IPS-18c (cell line): ENCODE measurements around the gene CDH6.
"Not testable (repeated sequence)": the region's sequence is repeated elsewhere in the genome, so short reads cannot be mapped to it uniquely, and the experiment has no call there.

Source experiments
- H3K4me3 ChIP-seq: 2 replicates; pipeline ENCODE4 v1.7.0; 2013; ENCODE audit warnings: low read depth, mild to moderate bottlenecking, low read length, moderate library complexity; ENCODE audit not compliant: insufficient read depth
- H3K9me3 ChIP-seq: one replicate; pipeline ENCODE4 v1.6.1; 2013; ENCODE audit warnings: mild to moderate bottlenecking, low read length, moderate library complexity; ENCODE audit not compliant: control insufficient read depth, insufficient read depth

The CDH6 gene

GRCh38 chr5:31334061-31334860 is 140.8 kb downstream of the CDH6 start:
- no peak overlapping the region for H3K4me3 ChIP-seq

GRCh38 chr5:31335456-31335855 is 142.0 kb downstream of the CDH6 start:
- H3K4me3 ChIP-seq, result no peak overlapping the region
- H3K9me3 ChIP-seq, result no peaks in the 10 kb centered on the region

More at GRCh38 chr5:31334061-31334860, 140.8 kb downstream of the CDH6 start:
- no peaks in the 10 kb centered on the region for H3K9me3 ChIP-seq

DNA sequence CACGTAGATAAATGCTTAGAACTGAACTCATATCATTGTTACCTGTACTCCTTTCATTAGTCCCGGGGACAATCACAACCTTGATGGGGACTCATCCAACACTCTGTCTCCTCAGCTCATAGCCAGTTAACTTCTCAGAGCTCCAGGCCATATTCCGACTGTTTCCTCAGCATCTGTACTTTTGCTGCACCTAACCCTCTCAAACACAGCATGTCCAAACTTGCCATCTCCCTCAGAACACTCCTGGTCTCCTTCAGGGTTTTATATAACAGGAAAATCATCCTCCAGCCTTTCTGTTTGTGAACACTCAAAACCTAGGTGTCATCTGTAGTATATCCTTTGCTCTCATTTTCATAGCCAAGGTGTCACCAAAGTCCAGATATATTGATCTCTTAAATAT is 150.5 kb downstream of the CDH6 start:
- no peak overlapping the region for H3K4me3 ChIP-seq
- no peaks in the 10 kb centered on the region for H3K9me3 ChIP-seq

DNA sequence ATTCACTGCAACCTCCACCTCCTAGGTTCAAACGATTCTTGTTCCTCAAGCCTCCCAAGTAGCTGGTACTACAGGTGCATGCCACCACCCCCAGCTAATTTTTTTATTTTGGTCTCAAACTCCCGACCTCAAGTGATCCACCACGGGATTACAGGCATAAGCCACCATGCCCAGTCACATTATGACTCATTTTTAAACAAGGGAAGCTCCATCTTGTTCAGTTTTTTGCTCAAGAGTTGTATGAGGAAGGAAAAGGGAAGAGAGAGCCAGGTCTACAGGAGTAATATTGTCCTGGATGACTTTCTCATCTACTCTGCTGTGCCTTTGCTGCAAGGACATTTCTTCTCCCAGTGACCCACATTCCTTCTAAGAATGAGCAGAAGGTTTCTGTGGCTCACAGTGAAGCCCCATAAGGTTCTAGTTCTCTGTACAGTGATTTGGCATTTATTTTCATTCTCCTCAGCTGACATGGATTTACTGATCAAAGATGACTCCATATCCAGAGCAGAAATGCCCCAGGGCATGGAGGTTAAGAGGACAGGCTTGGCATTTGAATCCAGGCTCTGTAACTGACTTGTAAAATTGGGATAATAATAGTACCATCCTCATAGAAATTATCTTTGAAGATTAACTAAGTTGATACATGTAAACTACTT is 153.5 kb downstream of the CDH6 start:
- H3K9me3 ChIP-seq, result no peaks in the 10 kb centered on the region
- H3K4me3 ChIP-seq, result no peak overlapping the region; the same call in 1 of the 2 replicates

DNA sequence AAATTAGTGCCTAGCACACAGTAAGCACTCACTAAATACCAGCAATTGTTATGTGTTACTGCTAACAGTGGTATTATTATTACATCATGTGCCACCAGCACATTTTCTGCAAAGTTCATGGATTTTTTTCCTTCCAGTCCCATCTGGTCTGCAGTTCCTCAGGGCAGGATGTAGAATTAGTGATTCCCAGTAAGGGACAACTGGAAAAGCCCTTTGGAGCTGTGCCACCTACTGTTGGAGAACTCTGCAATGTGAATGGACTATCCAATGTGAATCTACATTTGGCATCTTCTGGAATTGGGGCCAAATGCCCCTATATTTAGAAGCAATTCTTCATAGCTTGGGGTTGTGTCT is 154.0 kb downstream of the CDH6 start:
- H3K9me3 ChIP-seq, result no peaks in the 10 kb centered on the region
- H3K4me3 ChIP-seq, result no peak overlapping the region

GRCh38 chr5:31350395-31350794 is 156.9 kb downstream of the CDH6 start:
- H3K9me3 ChIP-seq, result no peaks in the 10 kb centered on the region
- no peak overlapping the region for H3K4me3 ChIP-seq

GRCh38 chr5:31355337-31355736 is 161.9 kb downstream of the CDH6 start:
- Histone ChIP-seq H3K9me3 (no peaks in the 10 kb centered on the region), H3K4me3 (no peak overlapping the region)

DNA sequence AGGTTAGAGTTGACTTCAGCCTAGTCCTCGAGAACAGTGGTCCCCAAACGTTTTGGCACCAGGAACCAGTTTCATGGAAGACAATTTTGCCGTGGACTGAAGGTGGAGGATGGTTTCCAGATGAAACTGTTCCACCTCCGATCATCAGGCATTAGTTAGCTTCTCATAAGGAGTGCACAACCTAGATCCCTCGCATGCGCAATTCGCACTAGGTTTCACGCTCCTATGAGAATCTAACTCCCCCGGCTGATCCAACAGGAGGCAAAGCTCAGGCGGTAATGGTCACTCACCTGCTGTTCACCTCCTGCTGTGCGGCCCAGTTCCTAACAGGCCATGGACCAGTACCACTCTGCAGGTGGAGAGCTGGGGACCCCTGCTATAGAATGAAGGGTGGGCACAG is 163.6 kb downstream of the CDH6 start:
- no peak overlapping the region for H3K4me3 ChIP-seq
- H3K9me3 ChIP-seq, result no peaks in the 10 kb centered on the region

DNA sequence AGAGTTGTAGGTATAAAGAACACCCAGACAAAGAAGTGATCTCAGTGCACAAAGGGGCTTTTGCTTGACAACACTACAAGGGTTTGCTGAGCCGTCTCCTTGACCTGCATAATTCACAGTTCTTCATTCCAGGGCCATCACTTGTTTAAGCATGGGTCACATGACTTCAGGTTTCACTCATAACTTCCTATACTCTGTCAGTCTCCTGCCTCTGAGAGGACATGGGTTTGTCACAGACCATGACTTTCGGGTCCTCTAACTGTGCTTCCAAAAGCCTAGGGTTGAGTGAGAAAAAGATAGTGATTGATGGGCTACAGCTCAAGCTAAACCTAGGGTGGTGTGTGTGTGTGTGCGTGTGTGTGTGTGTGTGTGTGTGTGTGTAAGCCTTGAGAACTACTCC is 166.4 kb downstream of the CDH6 start:
- Histone ChIP-seq H3K4me3 (no peak overlapping the region), H3K9me3 (no peaks in the 10 kb centered on the region)

- no peak overlapping the region for H3K4me3 ChIP-seq
- H3K9me3 ChIP-seq, result no peaks in the 10 kb centered on the region
Measured at GRCh38 chr5:31361234-31361633, 167.7 kb downstream of the CDH6 start.

GRCh38 chr5:31361704-31362528 is 168.4 kb downstream of the CDH6 start:
- H3K9me3 ChIP-seq, H3K4me3 ChIP-seq: not testable (repeated sequence)

- Histone ChIP-seq H3K4me3 (no peak overlapping the region), H3K9me3 (no peaks in the 10 kb centered on the region)
Measured at GRCh38 chr5:31362529-31362900, 169.0 kb downstream of the CDH6 start.

DNA sequence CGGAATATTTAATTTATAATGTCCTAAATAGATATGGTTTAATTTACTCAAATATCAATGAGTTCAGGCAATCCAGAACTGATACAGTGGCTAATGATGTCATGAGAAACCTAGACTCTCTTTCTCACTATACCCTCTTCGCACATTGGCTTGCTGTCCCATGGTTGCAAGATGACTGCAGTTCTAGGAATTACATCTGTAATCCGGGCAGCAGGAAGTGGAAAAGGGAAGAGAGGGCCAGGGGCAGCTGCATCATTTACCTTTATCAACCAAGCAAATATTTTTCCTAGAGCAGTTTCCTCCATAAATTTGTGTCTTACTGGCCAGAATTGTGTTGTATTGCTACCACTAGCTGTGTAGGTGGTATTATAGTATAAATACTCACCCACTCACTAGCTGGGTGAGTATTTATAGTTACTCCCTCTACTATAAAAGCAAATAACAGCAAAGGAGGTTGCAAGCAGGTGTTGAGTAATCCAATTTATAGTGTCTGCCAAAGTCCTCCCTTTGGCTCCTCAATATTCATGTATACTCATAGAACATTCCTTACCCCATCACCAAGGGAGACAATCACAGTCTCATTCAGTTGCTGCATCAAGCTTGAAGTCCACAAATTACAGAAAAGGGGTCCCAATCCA is 169.6 kb downstream of the CDH6 start:
- Histone ChIP-seq H3K9me3 (no peaks in the 10 kb centered on the region), H3K4me3 (no peak overlapping the region)

DNA sequence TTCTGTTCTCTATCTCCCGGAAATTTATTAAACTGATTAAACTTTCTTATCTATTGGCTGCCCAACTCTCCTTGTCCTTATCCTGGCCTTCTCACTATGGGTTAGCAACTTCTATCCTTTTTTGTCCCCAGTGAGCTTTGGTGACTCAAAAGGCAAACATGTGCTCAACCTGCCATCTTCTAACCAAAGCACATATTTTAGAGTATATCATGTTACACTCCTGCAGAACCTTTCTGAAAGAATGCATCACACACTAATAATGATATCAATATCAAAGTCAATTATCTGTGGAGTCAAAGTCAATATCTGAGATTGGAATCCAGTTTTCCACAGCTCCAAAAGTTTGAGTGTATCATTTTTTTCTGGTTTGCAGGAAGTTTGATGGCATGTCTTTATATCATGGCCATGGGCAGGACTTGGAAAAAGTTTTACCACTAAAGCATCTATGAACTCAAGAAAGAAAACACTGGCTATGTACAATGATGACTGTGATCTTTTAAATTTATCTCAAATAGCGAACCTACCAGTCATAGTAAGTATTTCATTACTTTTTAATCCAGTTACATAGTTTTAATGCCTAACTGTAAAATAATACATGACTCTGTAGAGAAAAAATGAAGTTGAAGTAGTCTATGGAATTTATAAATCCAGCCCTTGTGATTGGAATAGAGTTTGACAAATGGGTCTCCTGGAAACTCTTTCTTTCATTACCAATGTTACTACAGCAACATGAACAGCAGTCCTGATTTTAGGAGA is 171.6 kb downstream of the CDH6 start:
- H3K9me3 ChIP-seq, result no peaks in the 10 kb centered on the region
- no peak overlapping the region for H3K4me3 ChIP-seq

DNA sequence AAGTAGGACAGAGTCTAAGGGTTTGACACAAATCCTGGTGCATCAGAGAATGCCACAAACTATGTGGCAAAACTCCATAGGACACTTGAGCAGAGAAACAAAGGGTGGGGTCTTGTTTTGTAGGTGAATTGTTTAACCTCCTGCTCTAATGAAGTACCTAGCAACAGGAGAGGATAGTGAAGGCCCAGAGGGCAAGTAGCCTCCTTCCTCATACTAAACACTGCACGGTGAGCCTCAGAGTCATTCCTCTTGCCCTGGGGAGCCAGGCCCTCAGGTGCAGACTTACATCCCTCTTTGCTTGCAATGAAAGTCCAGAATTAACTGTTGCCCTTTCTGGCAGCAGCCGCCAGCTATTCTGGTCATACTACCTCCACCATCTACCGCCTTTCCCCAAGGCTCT is 172.3 kb downstream of the CDH6 start:
- Histone ChIP-seq H3K9me3 (no peaks in the 10 kb centered on the region), H3K4me3 (no peak overlapping the region)

DNA sequence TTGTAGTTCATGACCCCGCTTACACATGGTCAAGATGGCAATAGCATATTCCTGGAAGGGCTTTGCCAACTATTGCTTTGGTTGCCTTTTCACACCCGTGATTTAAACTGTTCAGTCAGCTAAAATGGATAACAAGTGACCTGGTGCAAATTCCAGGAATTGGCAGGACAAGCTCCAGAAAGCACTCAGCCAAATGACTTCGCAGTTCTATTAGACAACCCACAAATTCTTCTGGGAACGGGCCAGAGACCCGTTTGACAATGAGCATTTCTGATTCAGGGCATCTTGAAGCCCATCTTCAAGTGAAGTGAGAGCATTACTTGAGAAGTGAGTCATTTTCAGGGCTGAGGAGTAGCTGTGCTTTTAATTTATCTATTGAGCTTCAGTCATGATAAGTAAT is 173.5 kb downstream of the CDH6 start:
- Histone ChIP-seq H3K4me3 (no peak overlapping the region), H3K9me3 (no peaks in the 10 kb centered on the region)

GRCh38 chr5:31372124-31372523 is 178.6 kb downstream of the CDH6 start:
- Histone ChIP-seq H3K4me3 (no peak overlapping the region), H3K9me3 (no peaks in the 10 kb centered on the region)
